ENCODE measurements around the gene BMP10.

BMP10 gene

DNA sequence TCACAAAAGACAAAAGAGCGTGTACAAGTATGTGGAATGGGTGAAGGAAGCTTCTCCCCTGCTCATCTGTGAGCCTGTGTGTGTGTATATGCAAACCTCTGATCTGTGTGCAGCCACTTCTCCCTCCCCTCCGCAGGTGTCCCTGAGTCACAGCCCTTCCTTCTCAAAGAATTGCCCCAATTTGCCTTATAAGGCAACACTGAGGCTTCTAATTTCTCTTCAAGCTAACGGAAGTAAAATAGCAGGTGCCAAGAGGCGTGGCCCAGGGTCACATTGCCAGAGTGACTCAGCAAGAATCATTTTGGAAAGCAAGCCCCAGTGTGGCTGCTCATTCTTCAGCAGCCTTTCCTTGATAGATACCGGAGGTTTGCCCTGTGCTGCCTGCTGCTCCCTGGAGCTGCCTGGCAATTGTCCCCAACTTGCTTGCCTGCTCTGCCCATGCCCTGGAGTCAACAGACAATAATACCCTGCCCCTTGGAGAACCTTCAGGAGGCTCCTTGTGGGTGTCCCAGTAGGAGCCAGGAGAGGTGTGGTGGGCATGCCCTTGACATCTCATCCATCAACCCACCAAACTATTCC is 37.3 kb upstream of the BMP10 start:
- Histone ChIP-seq H3K79me2 (ENCODE audit: insufficient read depth, low read length) (peaks cover 12% of the 10 kb centered on the region), H3K27me3 (ENCODE audit: insufficient read depth, low read length, poor library complexity) (no peaks in the 10 kb centered on the region), H3K9ac (ENCODE audit: low read depth, low read length) (peak overlapping the region; percentile 63), H3K4me2 (ENCODE audit: insufficient read depth, low read length) (peak overlapping the region; percentile 57), H3K27ac (ENCODE audit: low read length) (peak overlapping the region; percentile 95), H3K4me3 (ENCODE audit: low read depth in 1 of 2, low read length in 2 of 2) (peak overlapping the region in 1 of 2 experiments; percentile 38; a peak in 2 of 4 replicates), H4K20me1 (ENCODE audit: insufficient read depth, low read length) (no peaks in the 10 kb centered on the region), H3K4me1 (ENCODE audit: insufficient read depth, low read length) (peaks cover 83% of the 10 kb centered on the region), H3K9me3 (ENCODE audit: insufficient read depth, low read length, severe bottlenecking) (no peaks in the 10 kb centered on the region), H2AFZ (ENCODE audit: low read depth, low read length) (0 out of 2 replicates have a peak overlapping the region, but pooled peaks have one; percentile 5), H3K36me3 (ENCODE audit: insufficient read depth, low read length) (no peaks in the 10 kb centered on the region)
- TF ChIP-seq EZH2 (IDR thresholded peaks at IDR 0.05; ENCODE audit: borderline replicate concordance, low read depth, low read length, severe bottlenecking) (no peak), CTCF (IDR thresholded peaks at IDR 0.05; ENCODE audit: borderline replicate concordance, extremely low read depth, low read length, poor library complexity, severe bottlenecking) (no peak)
- peak; percentile 83 for ATAC-seq (ENCODE audit: insufficient read depth, low read depth)
- DNase-seq = peak; percentile 96

GRCh38 chr2:68907920-68908253 is 36.7 kb upstream of the BMP10 start:
- DNase-seq (peak; percentile 62), ATAC-seq (ENCODE audit: insufficient read depth, low read depth) (peak; percentile 32)
- Histone ChIP-seq H3K36me3 (ENCODE audit: insufficient read depth, low read length) (no peaks in the 10 kb centered on the region), H3K27me3 (ENCODE audit: insufficient read depth, low read length, poor library complexity) (no peaks in the 10 kb centered on the region), H3K9ac (ENCODE audit: low read depth, low read length) (peak overlapping the region; percentile 63), H4K20me1 (ENCODE audit: insufficient read depth, low read length) (no peaks in the 10 kb centered on the region), H3K27ac (ENCODE audit: low read length) (peak overlapping the region; percentile 95), H3K4me2 (ENCODE audit: insufficient read depth, low read length) (peak overlapping the region; percentile 57), H3K4me1 (ENCODE audit: insufficient read depth, low read length) (peaks cover 77% of the 10 kb centered on the region), H3K4me3 (ENCODE audit: low read depth in 1 of 2, low read length in 2 of 2) (peak overlapping the region in 1 of 2 experiments; percentile 30; a peak in 2 of 4 replicates), H3K9me3 (ENCODE audit: insufficient read depth, low read length, severe bottlenecking) (no peaks in the 10 kb centered on the region), H3K79me2 (ENCODE audit: insufficient read depth, low read length) (peaks cover 12% of the 10 kb centered on the region), H2AFZ (ENCODE audit: low read depth, low read length) (peak overlapping the region; percentile 5)
- TF ChIP-seq EZH2 (IDR thresholded peaks at IDR 0.05; ENCODE audit: borderline replicate concordance, low read depth, low read length, severe bottlenecking) (no peak), CTCF (IDR thresholded peaks at IDR 0.05; ENCODE audit: borderline replicate concordance, extremely low read depth, low read length, poor library complexity, severe bottlenecking) (no peak)

GRCh38 chr2:68907232-68907919 is 36.2 kb upstream of the BMP10 start:
- TF ChIP-seq CTCF (IDR thresholded peaks at IDR 0.05; ENCODE audit: borderline replicate concordance, extremely low read depth, low read length, poor library complexity, severe bottlenecking) (no peak), EZH2 (IDR thresholded peaks at IDR 0.05; ENCODE audit: borderline replicate concordance, low read depth, low read length, severe bottlenecking) (no peak)
- H3K27me3 ChIP-seq (ENCODE audit: insufficient read depth, low read length, poor library complexity) = no peaks in the 10 kb centered on the region
- peak; percentile 2; the same call in 2 of the 3 replicates for ATAC-seq (ENCODE audit: insufficient read depth, low read depth)
- no peaks in the 10 kb centered on the region for H4K20me1 ChIP-seq (ENCODE audit: insufficient read depth, low read length)
- no peaks in the 10 kb centered on the region for H3K9me3 ChIP-seq (ENCODE audit: insufficient read depth, low read length, severe bottlenecking)
- H3K36me3 ChIP-seq (ENCODE audit: insufficient read depth, low read length) = no peaks in the 10 kb centered on the region
- peak overlapping the region; percentile 57 for H3K4me2 ChIP-seq (ENCODE audit: insufficient read depth, low read length)
- peak overlapping the region; percentile 2 for H2AFZ ChIP-seq (ENCODE audit: low read depth, low read length)
- DNase-seq = no peak
- peak overlapping the region; percentile 63 for H3K9ac ChIP-seq (ENCODE audit: low read depth, low read length)
- peak overlapping the region in 1 of 2 experiments; percentile 30; a peak in 1 of 4 replicates for H3K4me3 ChIP-seq (ENCODE audit: low read depth in 1 of 2, low read length in 2 of 2)
- H3K27ac ChIP-seq (ENCODE audit: low read length) = peak overlapping the region; percentile 95
- H3K4me1 ChIP-seq (ENCODE audit: insufficient read depth, low read length) = peaks cover 72% of the 10 kb centered on the region
- peaks cover 12% of the 10 kb centered on the region for H3K79me2 ChIP-seq (ENCODE audit: insufficient read depth, low read length)

Data from DND-41 (cell line).